Measurements from ENCODE around the gene EFCAB5.
"Not testable (repeated sequence)": the region's sequence is repeated elsewhere in the genome, so short reads cannot be mapped to it uniquely, and the experiment has no call there.

The EFCAB5 gene

GRCh38 chr17:30116345-30116660 is 174.9 kb downstream of the EFCAB5 start:
- no peaks in the 10 kb centered on the region for H3K9me3 ChIP-seq
- H3K4me3 ChIP-seq = peak overlapping the region; percentile 82
- H3K36me3 ChIP-seq = peaks cover 23% of the 10 kb centered on the region
- H3K27ac ChIP-seq = peak overlapping the region; percentile 98
- TF ChIP-seq Cebpa-rat (IDR thresholded peaks at IDR 0.05) = no peak
- no peaks in the 10 kb centered on the region for H3K27me3 ChIP-seq
- peaks cover 25% of the 10 kb centered on the region; the same call in 1 of the 2 replicates for H4K20me1 ChIP-seq
- H3K4me2 ChIP-seq = peak overlapping the region; percentile 74
- peak overlapping the region; percentile 97 for H3K9ac ChIP-seq
- H3K4me1 ChIP-seq = peaks cover 30% of the 10 kb centered on the region

- Histone ChIP-seq H3K27me3 (no peaks in the 10 kb centered on the region), H3K4me1 (peaks cover 30% of the 10 kb centered on the region), H3K36me3 (peaks cover 29% of the 10 kb centered on the region), H3K27ac (peak within 1 kb of the TSS; percentile 98), H3K9me3 (no peaks in the 10 kb centered on the region), H3K4me3 (peak within 1 kb of the TSS; percentile 82), H3K4me2 (peak within 1 kb of the TSS; percentile 74), H4K20me1 (peaks cover 31% of the 10 kb centered on the region; the same call in 1 of the 2 replicates), H3K9ac (peak within 1 kb of the TSS; percentile 97)
- no peak for TF ChIP-seq Cebpa-rat (IDR thresholded peaks at IDR 0.05)
These were observed 175.5 kb downstream of the EFCAB5 start, which contains the start of gene NSRP1 for GRCh38 chr17:30116661-30117551. TSS of gene NSRP1 (plus strand) at chr17:30116816. CDS start at chr17:30116844, 28 bp downstream.

DNA sequence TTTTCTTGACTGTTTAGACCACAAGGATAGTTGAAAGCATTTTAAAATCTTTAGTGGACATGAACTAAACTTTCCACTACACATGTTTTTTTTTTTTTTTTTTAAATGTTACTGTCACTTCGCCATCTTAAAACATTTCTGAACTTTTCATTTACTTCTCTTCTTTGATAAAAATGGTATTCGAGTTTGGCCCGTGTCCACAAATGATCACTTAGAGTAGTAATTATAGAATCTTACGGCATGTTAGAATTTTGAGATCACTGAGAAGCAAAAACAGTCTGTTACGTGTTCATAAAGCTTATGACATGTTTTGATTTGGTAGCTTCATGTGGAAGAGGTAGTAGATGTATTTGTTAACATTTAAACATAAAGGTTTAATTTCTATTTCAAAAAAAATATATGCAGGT is 176.2 kb downstream of the EFCAB5 start:
- peak overlapping the region; percentile 82 for H3K4me3 ChIP-seq
- H3K9me3 ChIP-seq = no peaks in the 10 kb centered on the region
- H3K9ac ChIP-seq = peak overlapping the region; percentile 97
- peak overlapping the region; percentile 98 for H3K27ac ChIP-seq
- peaks cover 35% of the 10 kb centered on the region for H4K20me1 ChIP-seq
- peaks cover 33% of the 10 kb centered on the region for H3K36me3 ChIP-seq
- peak overlapping the region; percentile 74 for H3K4me2 ChIP-seq
- peaks cover 30% of the 10 kb centered on the region for H3K4me1 ChIP-seq
- TF ChIP-seq Cebpa-rat (IDR thresholded peaks at IDR 0.05) = no peak
- H3K27me3 ChIP-seq = no peaks in the 10 kb centered on the region

GRCh38 chr17:30118635-30119034 is 177.2 kb downstream of the EFCAB5 start:
- not testable (repeated sequence) for H3K9ac ChIP-seq, H3K9me3 ChIP-seq, H3K27ac ChIP-seq, H3K4me3 ChIP-seq, H3K27me3 ChIP-seq
- H4K20me1 ChIP-seq = peaks cover 45% of the 10 kb centered on the region
- peak overlapping the region; percentile 74 for H3K4me2 ChIP-seq
- H3K4me1 ChIP-seq = peaks cover 30% of the 10 kb centered on the region
- peaks cover 41% of the 10 kb centered on the region for H3K36me3 ChIP-seq

- H3K4me1 ChIP-seq = peaks cover 13% of the 10 kb centered on the region
- peaks cover 70% of the 10 kb centered on the region for H3K36me3 ChIP-seq
- no peak overlapping the region for H3K4me3 ChIP-seq
- no peak overlapping the region for H3K9ac ChIP-seq
- H3K4me2 ChIP-seq = no peak overlapping the region
- H4K20me1 ChIP-seq = peaks cover 79% of the 10 kb centered on the region
- no peaks in the 10 kb centered on the region for H3K9me3 ChIP-seq
- no peak for TF ChIP-seq Cebpa-rat (IDR thresholded peaks at IDR 0.05)
- H3K27me3 ChIP-seq = no peaks in the 10 kb centered on the region
- H3K27ac ChIP-seq = no peak overlapping the region
These were observed 182.9 kb downstream of the EFCAB5 start for GRCh38 chr17:30124273-30124796.

- H3K9ac ChIP-seq = no peak overlapping the region
- peaks cover 76% of the 10 kb centered on the region for H4K20me1 ChIP-seq
- H3K4me1 ChIP-seq = peaks cover 5% of the 10 kb centered on the region; the same call in 1 of the 2 replicates
- no peak overlapping the region for H3K27ac ChIP-seq
- H3K36me3 ChIP-seq = peaks cover 80% of the 10 kb centered on the region
- no peak overlapping the region for H3K4me3 ChIP-seq
- no peaks in the 10 kb centered on the region for H3K27me3 ChIP-seq
- no peaks in the 10 kb centered on the region; the same call in 1 of the 2 replicates for H3K9me3 ChIP-seq
- no peak overlapping the region for H3K4me2 ChIP-seq
- no peak for TF ChIP-seq Cebpa-rat (IDR thresholded peaks at IDR 0.05)
These were observed 188.7 kb downstream of the EFCAB5 start for GRCh38 chr17:30130121-30130520.

DNA sequence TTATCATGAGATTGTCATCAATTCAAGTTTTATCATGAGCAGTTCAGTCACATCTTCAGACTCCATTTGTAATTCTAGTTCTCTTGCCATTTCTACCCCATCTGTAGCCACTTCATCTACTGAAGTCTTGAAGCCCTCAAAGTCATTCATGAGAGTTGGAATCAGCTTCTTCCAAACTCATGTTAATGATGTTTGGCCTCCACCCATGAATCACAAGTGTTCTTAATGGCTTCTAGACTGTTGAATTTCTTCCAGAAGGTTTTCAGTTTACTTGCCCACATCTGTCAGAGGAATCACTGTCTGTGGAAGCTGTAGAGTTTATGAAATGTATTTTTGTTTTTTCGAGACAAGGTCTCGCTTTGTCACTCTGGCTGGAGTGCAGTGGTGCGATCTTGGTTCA is 191.2 kb downstream of the EFCAB5 start:
- Histone ChIP-seq H3K27ac (no peak overlapping the region), H3K4me1 (no peaks in the 10 kb centered on the region), H3K4me2 (no peak overlapping the region), H3K9me3 (no peaks in the 10 kb centered on the region; the same call in 1 of the 2 replicates), H3K9ac (no peak overlapping the region), H4K20me1 (peaks cover 75% of the 10 kb centered on the region), H3K4me3 (no peak overlapping the region), H3K27me3 (no peaks in the 10 kb centered on the region), H3K36me3 (peaks cover 72% of the 10 kb centered on the region)
- no peak for TF ChIP-seq Cebpa-rat (IDR thresholded peaks at IDR 0.05)

GRCh38 chr17:30133197-30133596 is 191.8 kb downstream of the EFCAB5 start:
- Histone ChIP-seq H3K27me3 (no peaks in the 10 kb centered on the region), H3K9ac (no peak overlapping the region), H3K27ac (no peak overlapping the region), H3K4me3 (no peak overlapping the region), H3K36me3 (peaks cover 71% of the 10 kb centered on the region), H3K4me1 (no peaks in the 10 kb centered on the region), H3K4me2 (no peak overlapping the region), H4K20me1 (peaks cover 78% of the 10 kb centered on the region), H3K9me3 (no peaks in the 10 kb centered on the region; the same call in 1 of the 2 replicates)
- no peak for TF ChIP-seq Cebpa-rat (IDR thresholded peaks at IDR 0.05)

DNA sequence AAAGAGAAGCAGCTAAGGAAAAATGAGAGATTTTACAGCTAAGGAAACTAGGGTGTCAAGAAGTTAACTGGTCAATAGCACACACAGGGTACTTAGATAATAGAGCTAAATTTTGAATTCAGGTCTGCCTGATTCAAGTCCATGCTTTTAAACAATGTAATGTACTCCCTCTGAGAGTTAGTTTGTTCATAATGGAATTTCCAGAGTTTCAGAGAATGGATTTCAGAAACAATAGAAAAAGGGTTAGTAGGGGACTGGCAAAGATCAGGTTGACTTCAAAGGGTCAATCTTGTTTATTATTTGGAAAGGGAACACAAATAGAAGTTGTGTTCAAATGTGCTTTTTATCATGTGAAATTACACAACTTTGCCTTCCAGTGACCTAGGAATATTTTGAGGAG is 193.1 kb downstream of the EFCAB5 start:
- no peaks in the 10 kb centered on the region; the same call in 1 of the 2 replicates for H3K9me3 ChIP-seq
- peaks cover 91% of the 10 kb centered on the region for H4K20me1 ChIP-seq
- no peak overlapping the region for H3K4me3 ChIP-seq
- H3K27ac ChIP-seq = no peak overlapping the region
- no peaks in the 10 kb centered on the region for H3K4me1 ChIP-seq
- no peak for TF ChIP-seq Cebpa-rat (IDR thresholded peaks at IDR 0.05)
- H3K4me2 ChIP-seq = no peak overlapping the region
- peaks cover 76% of the 10 kb centered on the region for H3K36me3 ChIP-seq
- no peak overlapping the region for H3K9ac ChIP-seq
- H3K27me3 ChIP-seq = no peaks in the 10 kb centered on the region

GRCh38 chr17:30137158-30137557 is 195.7 kb downstream of the EFCAB5 start:
- peaks cover 61% of the 10 kb centered on the region for H3K36me3 ChIP-seq
- H3K4me3 ChIP-seq = no peak overlapping the region
- no peak overlapping the region for H3K27ac ChIP-seq
- no peaks in the 10 kb centered on the region for H3K27me3 ChIP-seq
- H3K9me3 ChIP-seq = no peaks in the 10 kb centered on the region; the same call in 1 of the 2 replicates
- no peak for TF ChIP-seq Cebpa-rat (IDR thresholded peaks at IDR 0.05)
- peaks cover 91% of the 10 kb centered on the region for H4K20me1 ChIP-seq
- H3K4me2 ChIP-seq = no peak overlapping the region
- no peaks in the 10 kb centered on the region for H3K4me1 ChIP-seq
- no peak overlapping the region for H3K9ac ChIP-seq

DNA sequence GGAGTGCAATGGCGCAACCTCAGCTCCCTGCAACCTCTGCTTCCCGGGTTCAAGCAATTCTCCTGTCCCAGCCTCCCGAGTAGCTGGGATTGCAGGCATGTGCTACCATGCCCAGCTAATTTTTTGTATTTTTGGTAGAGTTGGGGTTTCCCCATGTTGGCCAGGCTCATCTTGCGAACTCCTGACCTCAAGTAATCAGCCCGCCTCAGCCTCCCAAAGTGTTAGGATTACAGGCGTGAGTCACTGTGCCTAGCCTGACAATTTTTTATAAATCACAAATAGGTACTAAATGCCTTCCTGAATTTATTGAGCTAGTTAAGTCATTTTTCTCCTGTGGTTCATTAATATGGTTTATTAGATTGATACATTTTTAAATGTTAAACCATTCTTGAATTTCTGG is 206.4 kb downstream of the EFCAB5 start:
- H3K4me1 ChIP-seq = not testable (repeated sequence)
- H3K36me3 ChIP-seq = peaks cover 43% of the 10 kb centered on the region

More for the DNA sequence above, 206.4 kb downstream of the EFCAB5 start:
- H3K9me3 ChIP-seq, H3K4me2 ChIP-seq, H3K27ac ChIP-seq, H3K27me3 ChIP-seq, H3K4me3 ChIP-seq, H3K9ac ChIP-seq: not testable (repeated sequence)
- peaks cover 67% of the 10 kb centered on the region for H4K20me1 ChIP-seq
